ENCODE measurements around the gene CD47.

The CD47 gene

DNA sequence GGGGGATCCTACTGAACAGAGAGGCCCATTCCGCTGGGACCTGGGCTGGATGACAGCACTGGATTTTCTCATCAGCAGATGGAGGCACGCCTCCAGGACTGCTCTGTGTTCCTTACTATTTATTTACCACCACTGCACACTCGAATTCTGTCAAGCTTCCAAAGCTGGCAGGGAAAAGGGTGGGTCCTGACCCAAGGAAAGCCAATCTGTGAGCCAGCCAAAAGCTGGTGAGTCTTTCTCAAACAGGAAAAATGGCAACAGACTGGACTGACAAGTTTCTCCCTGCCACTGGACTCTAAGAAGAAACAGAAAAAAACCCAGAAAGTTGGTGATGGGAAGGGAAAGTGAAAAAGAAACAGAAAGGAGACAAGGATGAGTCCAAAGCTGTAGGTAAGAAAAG, 37.8 kb downstream of the CD47 start:
- no peak for DNase-seq (ENCODE audit: low spot score)

DNA sequence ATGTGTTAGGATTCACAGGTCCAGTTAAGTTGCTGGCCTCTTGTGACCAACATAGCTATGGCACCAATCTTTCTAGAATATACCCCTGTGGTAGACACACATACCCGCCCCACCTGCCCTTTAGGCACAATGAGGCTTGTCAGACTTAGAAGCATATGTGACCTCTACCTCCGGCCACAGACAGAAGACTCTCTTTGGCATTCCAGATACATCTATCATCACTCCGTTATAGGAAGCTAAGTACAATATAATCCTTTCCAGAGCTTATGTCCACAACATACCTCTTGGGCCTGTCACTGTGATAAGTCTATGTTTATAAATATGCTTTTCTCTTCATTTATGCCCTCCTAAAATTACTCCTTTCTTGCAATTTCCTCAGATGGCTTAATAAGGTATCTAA, 39.8 kb downstream of the CD47 start:
- no peak for DNase-seq (ENCODE audit: low spot score)

DNA sequence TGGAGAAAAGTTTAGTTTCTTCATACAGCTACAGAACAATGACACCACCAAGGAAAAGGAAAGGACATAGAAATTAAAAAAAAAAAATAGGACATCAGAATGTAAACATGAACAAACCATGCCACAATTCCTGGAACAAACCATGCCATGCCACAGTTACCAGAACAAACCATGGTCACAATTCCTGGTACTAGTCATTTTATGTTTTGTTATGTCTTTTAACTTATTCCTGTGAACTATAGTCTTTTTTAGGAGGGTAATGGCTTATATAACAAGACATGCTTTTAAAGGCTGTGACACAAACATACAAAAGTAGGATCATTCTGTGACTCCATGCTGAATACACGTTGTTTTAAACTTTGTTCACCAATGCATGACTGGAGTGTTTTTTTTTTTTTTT, 42.8 kb downstream of the CD47 start:
- DNase-seq (ENCODE audit: low spot score) = no peak

DNA sequence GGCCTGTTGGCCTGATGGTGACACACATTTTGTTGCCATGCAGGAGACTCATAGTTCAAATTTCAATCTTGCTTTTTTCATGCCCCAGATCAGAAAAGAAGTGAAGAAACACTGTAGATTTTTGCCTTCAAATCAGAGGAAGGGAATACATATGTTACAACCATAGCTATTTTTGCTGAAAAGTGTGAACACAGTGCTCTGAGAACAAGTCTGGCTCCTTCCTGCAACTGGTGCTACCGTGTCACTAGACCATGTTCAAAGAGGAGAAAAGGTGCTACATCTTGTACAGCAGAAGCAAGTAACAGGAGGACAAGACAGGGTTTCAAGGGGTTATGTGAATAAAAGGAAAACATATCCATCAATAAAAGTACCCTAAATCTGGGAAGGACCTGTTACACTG, 44.6 kb downstream of the CD47 start:
- no peak for DNase-seq (ENCODE audit: low spot score)

DNA sequence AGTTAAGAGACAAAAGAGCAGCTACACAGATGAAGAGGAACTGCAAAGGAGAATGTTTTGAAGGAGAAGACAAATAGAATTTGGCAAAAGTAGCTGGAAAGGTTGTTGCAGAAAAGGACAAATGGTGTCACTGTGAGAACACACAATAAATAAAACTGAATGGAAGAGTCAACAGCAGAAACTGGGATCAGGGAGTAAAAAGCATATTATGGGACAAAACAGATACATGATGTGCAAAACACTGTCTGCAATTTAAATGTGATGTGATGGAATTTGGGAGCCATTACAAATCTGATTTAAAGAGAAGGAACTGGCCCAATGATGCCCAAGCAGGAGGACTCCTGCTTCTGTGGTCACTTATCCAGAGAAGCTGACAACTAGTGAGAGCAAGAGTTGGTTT, 46.1 kb downstream of the CD47 start:
- no peak for DNase-seq (ENCODE audit: low spot score)

DNA sequence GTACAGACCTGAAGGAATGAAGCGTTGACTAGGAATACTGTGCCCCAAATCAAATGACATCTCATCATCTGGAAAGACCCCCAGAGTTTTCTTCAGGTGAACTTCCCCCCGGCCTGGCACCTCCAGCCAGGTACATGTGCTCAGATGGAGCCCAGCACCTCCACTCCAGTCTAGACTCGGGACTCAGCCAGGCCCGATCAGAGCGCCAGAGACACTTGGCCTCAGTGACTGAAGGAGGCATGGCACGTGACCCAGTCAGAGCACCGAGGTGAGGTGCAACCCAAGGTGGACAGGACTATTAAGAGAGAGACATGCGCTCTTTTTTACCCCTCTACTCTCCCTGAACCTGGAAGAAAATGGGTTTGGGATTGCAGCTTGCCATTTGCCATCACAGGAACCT, 48.5 kb downstream of the CD47 start:
- no peak for DNase-seq (ENCODE audit: low spot score)

DNA sequence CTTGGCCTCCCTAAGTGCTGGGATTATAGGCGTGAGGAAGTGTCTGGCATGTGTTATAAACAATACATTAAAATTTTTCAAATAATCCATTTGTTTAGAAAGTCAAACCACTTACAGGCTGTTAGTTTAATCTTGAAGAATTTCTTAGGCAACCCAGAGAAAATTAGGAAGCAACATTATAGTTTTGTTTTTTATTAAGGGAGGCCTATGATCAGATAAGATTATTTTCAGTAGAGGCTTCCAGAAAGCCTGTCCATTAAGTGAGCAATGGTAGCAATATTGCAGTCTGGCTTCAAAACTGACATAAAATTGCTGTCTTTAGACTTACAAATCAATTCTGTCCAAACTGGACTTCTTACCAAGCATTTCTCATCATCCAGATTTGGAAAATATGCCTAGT, 49.6 kb downstream of the CD47 start:
- no peak for DNase-seq (ENCODE audit: low spot score)

DNA sequence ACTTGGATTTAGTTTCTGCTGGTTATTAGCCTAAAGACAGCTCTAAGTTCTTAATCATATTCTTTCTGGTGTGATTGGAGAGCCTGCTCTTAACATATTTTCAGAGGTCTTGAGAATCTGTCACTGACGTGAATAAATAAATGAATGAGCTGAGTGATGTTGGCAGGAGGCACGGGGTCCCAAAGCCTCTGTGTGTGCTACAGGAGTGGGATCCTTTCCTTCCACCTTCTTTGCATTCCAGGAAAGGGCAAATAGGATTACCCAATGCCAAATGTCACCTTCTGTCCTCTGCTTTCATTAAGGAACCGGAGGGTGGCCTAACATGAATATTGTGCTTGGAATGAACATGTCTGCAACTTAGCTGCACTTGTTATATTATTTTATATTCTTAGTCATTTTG, 53.1 kb downstream of the CD47 start:
- DNase-seq (ENCODE audit: low spot score) = no peak

DNA sequence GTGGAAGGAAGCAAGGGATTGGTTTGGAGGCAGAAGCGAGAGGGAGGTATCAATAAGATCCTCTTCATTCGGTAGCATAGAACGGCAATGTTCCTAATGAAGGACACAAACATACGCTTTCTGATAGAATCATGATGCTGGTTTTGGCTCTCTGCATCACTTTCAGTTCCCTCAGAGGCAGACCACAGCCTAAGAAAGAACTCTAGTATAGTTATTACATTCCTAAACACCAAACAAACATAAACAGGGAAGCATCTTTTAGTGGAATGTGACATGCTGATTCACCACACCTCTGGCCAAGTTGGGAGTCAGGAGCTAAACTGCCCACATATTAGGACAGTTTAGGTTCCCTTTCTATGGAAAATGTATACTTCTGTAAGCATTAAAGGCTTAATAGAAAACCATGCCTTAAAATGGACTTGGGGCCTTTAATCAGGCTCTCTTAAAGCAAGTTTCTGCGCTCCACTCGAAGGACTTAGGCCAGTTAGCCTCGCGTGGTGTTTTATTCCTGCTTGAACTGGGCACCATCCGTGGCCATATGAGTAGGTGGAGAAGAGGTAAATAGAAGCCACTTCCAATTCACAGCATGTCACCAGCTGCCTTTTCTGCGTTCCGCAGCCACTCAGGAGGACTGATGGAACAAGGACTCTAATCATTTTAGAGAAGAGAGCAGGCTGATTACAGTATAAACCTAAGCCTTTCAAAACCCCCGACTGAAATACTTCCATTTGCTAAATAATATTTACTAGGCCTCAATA, 53.7 kb downstream of the CD47 start:
- DNase-seq (ENCODE audit: low spot score) = no peak

DNA sequence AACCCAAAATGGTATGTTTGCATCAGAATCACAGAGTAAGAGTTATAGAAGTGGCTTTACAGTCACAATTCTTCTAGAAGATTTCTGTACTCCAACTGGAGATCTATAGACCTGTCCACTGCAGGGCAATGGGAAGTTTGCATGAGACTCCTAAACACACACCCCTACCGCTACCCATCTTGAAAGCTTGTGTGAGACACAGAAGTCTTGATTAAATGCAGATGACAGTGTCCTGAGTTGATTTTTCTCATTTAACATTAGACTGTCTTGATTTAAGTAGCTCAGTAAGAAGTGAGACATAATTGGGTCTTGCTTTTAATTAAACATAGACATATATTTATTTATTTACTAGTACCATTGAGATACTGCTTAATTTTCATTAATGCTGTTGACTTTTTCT, 54.4 kb downstream of the CD47 start:
- no peak for DNase-seq (ENCODE audit: low spot score)

DNA sequence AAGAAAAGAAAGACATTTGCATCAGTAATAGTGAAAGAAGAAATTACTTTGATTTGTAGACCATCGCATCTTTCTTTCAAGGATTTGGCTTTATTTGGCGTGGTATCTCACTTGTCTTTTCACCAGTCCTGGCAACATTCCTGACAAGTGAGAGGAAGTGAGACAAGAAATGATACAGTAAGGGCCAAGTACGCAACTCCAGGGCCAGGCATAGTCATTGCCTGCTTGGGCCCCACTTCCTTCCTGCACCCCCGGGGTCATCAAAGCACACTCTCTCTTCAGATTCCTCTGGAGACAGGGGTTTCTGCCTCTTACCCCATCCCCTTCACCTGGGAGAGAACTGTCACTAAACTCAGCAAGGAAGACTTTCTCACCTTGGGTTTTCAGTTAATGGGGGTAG, 55.1 kb downstream of the CD47 start:
- no peak for DNase-seq (ENCODE audit: low spot score)

DNA sequence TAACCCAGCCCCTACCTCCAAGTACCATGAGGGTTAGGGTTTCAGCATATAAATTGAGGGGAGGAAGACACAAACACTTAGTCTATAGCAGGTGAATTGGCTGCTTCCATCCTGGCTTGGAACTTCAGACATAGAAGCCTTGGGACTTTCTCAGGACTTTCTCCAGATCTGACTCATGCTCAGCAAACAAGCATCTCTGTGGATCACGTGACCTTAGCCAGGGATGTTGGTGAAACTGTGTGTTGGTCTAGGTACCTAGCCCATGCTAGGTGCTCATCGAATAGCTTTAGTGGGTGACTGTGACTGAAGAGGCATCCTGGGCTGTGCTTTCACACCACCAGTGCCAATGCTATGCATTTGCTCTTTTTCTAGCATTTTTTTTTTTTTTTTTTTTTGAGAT, 58.9 kb downstream of the CD47 start:
- no peak for DNase-seq (ENCODE audit: low spot score)

DNA sequence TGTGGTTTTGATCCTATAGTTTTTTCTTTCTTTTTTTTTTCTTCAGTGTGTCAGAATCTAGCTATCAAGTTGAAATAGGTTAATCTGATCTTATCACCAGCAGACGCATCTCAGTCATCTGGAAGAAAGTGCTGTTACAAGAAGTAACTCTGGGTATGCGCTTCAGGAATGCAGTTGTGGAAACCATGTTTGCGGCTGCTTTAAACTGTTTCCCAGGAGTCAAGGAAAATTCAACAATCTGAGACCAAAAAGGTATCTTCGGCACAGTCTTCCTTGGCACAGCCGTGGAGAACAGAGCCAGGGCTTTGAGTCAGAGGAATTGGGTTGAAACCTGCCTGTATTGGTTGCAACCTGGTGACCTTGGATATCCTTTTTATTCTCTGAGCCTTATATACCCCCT, 59.9 kb downstream of the CD47 start:
- DNase-seq (ENCODE audit: low spot score) = peak; percentile 10

DNA sequence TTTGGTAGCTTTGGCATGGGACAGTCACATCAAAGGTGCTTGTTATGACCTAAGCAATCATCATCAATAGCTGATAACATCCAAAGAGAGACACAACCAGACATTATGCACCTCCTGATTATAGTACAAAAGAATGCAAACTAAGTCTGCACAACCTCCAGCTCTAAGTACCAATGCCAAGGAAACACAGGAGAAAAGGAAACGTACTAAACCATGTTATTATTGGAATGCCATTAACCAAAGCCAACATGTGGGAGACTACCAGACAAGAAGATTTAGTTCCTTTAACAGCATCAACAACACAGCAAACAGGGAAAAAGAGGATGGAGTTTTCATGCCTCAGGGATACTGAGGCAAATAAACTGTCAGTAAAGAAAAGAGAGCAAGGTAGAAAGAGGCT, 61.4 kb downstream of the CD47 start:
- DNase-seq (ENCODE audit: low spot score) = no peak

DNA sequence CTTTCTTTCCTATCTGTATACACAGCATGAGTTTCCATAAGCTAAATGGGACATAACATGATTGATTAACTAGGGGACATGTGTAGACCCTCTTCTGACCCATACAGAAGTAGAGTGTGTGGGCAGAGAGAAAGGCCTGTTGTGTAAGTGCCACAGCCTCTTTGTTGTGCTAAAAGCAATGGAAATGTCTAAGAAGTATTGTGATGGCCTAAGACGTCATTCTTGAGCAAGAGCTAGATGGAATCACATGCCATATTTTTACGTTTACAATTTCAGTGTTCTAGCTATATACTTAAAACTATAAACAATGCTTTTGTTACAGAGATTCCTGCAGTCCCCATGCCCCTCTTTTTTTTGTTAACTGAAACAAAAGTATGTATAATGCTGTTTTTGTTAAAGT, 61.9 kb downstream of the CD47 start:
- no peak for DNase-seq (ENCODE audit: low spot score)

DNA sequence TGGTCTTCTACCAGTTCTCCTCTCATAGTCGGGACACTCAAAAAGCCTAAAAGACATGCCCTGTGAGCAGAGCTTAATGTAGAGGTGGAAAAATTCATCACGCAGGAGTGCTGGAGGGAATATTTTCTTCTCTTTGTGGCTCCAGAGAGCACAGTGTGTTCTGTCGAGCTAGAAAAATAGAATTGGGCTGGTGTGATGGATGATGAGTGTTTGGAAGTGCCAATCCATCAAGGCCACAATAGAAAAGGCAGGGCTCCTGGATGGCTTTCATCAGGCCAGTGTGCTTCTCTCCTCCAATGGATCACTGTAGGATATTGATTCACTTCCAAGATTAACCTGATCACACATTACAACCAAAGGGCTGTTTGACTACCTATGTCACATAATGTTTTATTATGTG, 65.7 kb downstream of the CD47 start:
- no peak for DNase-seq (ENCODE audit: low spot score)

DNA sequence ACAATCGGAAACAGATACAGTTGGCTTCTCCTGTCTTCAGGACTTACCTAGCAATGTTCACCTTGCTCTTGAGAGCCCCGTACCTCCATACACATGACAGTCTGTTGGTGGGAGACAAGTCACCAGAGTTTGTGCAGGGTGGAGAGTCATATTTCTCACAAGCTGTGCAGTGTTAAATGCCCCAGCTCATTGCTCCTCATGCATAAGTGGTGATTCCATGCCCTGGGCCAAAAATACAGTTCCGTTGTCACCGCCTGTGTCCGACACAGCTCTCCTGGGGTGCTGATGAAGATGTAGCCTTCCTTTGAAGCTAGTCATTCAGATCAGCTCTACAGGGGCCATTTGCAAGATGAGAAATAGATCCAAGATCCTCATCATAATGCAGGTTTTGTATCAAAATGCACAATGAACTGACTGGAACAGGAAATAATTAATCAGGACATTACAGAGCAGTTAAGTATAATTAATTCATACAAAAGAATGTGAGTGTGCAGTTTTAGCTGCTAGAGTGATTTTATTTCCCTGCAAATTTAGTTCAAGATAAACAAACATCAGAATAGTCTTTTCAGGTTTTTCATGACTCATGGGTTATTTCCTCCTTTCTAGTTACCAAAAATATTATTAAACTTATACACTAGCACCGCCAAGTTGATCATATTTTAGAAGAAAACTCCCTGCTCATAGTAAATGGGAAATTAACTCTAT, 66.5 kb downstream of the CD47 start:
- DNase-seq (ENCODE audit: low spot score) = no peak

DNA sequence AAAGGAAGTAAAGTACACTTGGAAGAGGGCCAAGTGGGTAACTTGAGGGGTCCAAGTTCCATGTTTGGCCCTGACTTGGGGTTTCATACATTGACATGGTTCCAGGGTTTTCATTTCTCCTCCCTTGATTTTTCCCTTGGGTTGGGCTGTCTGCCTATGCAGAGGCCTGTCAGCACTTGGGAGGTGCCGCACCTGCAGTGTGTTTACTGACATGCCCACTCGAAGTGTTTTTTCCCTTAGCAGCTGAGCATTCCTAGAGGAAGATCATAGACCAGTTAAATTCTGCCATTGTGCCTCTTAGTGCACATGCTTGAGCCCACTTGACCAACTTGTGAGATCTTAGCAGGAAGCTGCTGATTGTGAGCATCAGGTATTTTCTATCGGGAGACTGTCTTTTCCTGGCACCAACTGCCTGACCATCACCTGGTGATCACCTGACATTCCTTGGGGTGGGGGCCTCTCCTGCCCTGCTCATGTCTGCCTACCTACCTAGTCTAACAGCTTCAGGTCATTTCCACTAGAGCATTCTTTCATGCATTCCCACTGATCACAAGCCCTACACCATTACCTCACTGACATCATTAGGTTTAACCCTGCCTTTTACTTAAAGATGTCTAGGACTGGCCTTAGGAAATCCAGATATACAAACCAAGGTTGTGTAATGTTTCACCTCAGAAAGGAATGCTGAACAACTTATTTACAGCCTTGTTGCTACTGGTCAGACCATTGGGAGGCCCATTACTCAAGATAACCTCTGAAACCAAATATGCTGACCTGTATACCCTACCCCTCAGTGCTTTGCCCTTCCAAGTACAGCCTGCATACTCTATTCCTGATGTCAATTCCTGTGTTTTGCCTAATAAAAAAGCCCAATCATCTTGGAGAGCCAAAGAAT, 68.3 kb downstream of the CD47 start:
- no peak for DNase-seq (ENCODE audit: low spot score)

DNA sequence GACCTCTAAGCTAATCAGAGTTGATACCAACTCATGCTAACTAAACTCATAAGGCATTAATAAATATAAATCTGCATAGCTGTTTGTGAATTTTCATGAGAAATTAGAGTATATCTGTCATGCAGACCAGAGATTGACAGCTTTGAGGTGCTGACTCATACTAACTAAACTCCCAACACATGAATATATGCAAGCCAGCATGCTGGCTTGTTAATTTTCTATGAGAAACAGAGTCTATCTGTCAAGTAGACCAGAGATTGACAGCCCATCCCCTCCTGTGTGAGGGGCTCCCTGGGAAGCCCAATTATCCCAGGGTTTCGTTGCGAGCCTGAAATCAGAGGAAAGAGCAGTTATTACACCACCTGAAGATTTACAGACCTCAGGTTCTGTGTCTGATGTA, 69.3 kb downstream of the CD47 start:
- DNase-seq (ENCODE audit: low spot score) = no peak

DNA sequence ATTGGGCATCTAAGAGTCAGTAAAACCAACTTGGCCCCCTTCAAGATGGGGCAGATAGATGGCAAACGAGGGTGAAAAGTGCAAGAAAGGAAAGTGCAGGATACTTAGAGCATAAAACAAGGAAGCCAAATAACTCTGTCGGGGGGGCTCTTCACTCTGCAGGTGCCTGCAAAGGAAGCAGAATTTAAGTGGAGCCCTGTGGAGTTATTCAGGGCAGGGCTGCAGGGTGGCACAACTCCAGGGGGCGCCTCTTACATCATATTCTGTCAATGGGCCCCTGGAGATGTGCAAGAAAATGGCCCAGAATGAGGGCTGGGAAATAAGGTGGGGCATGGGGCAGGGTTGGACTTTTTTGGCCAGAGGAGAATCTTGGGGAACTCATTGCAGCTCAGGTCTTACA, 69.7 kb downstream of the CD47 start:
- DNase-seq (ENCODE audit: low spot score) = no peak

DNA sequence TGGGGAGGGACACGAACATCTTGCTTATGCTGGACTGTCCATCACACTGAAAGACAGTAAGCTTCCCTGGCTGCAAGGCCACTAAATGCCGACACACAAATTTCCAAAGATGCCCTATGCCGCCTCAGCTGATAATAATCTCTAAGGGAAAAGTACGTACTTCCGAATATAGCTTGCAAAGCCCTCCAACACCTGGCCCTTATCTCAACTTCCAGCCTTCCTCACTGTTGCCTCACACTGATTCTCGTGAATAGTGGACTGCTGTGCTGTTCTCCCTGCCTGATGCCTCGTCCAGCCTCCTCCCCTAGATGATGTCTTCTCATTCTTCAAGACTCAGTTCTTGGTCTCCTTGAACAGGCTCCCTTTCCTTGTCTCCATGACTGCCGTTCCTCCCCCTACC, 72.3 kb downstream of the CD47 start:
- DNase-seq (ENCODE audit: low spot score) = no peak

DNA sequence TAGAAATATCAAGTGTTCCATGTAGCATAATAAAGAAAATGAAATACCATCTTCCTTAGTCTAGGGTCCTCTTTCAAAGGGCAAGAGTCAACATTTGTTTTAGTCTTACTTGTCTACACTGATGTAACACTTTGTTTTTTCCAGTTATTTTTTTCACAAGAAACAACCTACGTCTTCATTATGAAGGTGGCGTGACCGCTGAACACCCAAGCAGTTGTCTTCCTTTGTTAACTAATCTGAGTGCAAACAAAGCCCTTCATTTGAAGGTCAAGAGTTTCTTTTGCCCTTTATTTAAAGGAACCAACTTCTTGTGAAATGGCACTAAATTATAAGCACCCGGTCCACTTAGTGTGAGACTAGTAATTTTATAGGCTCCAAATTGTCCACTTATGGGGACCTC, 73.2 kb downstream of the CD47 start:
- no peak for DNase-seq (ENCODE audit: low spot score)

DNA sequence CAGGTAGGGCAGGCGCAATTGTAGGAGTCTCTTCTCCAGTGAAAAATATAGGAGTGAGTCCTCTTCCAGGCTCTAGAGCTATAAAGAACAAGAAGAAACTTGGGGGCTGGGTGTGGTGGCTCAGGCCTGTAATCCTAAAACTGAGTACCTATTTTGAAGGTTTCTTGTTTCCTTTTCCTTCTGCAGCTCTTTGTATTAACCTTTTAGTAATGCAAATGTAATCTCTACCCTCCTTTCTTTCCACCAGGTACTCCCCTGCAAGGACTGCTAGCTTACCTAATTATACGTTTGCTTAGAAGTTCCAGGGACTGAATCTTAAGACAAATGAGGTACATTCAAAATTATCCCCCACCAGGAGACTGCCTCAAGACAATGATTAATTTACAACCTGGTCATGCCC, 75.9 kb downstream of the CD47 start:
- DNase-seq (ENCODE audit: low spot score) = no peak

Measured in SK-N-DZ (cell line).